Kidney (tissue), 14 donors: ENCODE measurements around the gene PAX5. TPM values are rescaled to one million over a fixed set of nuclear protein-coding genes. Genes with fewer than 3 reads are reported as not detected.

ENCODE experiments used
- DNase-seq, 5 donors: peaks; one replicate each; pipeline ENCODE4 v3.0.0-alpha.2; 2013 to 2020
- FAIRE-seq: peaks from 2 replicates; lab custom pipeline; 2012; peaks lifted over from hg19 to GRCh38; lab: Jason Lieb, UNC
- H3K27ac ChIP-seq, 2 donors: one replicate each; pipeline ENCODE4 v1.7.0; 2013; ENCODE audit warnings: low read depth in 2 of 2, low read length in 2 of 2, inconsistent platforms in 1 of 2
- H3K27me3 ChIP-seq: one replicate; pipeline ENCODE4 v1.7.1; 2013; ENCODE audit warnings: low read length, inconsistent platforms; ENCODE audit not compliant: control insufficient read depth, insufficient read depth
- H3K36me3 ChIP-seq, 3 donors: one replicate each; pipeline versions ENCODE4 v1.7.0 to v1.7.1; 2013; ENCODE audit warnings: low read length in 3 of 3, control low read depth in 1 of 3, inconsistent platforms in 1 of 3; ENCODE audit not compliant: insufficient read depth in 3 of 3, control insufficient read depth in 2 of 3
- H3K4me1 ChIP-seq, 3 donors: one replicate each; pipeline versions ENCODE4 v1.7.0 to v1.7.1; 2013; ENCODE audit warnings: low read length in 3 of 3, inconsistent platforms in 1 of 3, low read depth in 1 of 3; ENCODE audit not compliant: control insufficient read depth in 2 of 3, insufficient read depth in 2 of 3
- H3K4me3 ChIP-seq, 3 donors: one replicate each; pipeline versions ENCODE4 v1.7.0 to v1.8.1; 2013; ENCODE audit warnings: low read length in 3 of 3, control low read depth in 1 of 3, inconsistent platforms in 1 of 3
- H3K9ac ChIP-seq, 3 donors: one replicate each; pipeline versions ENCODE4 v1.7.0 to v1.7.1; 2013; ENCODE audit warnings: low read length in 3 of 3, control low read depth in 1 of 3, inconsistent platforms in 1 of 3
- H3K9me3 ChIP-seq, 3 donors: one replicate each; pipeline versions ENCODE4 v1.7.0 to v1.7.1; 2013; ENCODE audit warnings: low read length in 3 of 3, control low read depth in 1 of 3, inconsistent platforms in 1 of 3; ENCODE audit not compliant: control insufficient read depth in 2 of 3, insufficient read depth in 1 of 3
- CTCF ChIP-seq: IDR thresholded peaks from 3 replicates; pipeline ENCODE4 v1.5.1; 2012; ENCODE audit warnings: mild to moderate bottlenecking, moderate library complexity, borderline replicate concordance; ENCODE audit not compliant: insufficient read depth; ENCODE audit errors: extremely low read depth
- intact Hi-C: fragments of 100-400 bp; cut with DNase I; formaldehyde crosslinking; loops from one replicate; pipeline ENCODE4 v1.11.1; 2022
- polyA plus RNA-seq: library from polyadenylated mRNA; stranded (reverse); fragments of 350-450 nt; fragmentation: Illumina TruSeq; extraction: RNeasy Lipid Tissue Mini Kit (QIAGEN cat#74804); gene quantifications from one replicate; pipeline ENCODE4 v1.2.3, GENCODE V29; 2014; ENCODE audit warnings: low read depth, low replicate concordance; ENCODE audit not compliant: insufficient read depth
- total RNA-seq: library from RNA; stranded (reverse); fragmentation: NEBNext Ultra II Directional; extraction: Animal tissue kit (Norgen Biotek cat#: 25700); gene quantifications from one replicate; pipeline ENCODE4 v1.2.1, GENCODE V29; 2021
- donor health status: control.
- donor health status: control.
- donor health status: control.
- donor health status: control.
- donor health status: control.
- donor health status: DM: yes; HTN: yes; CAD: no.
- donor health status: Normal renal cell carcinoma (clear cell type).

Gene PAX5
- total and polyA plus RNA-seq, 2 donors from 2014 or later, result 2.7 TPM; not detected in 1

DNA sequence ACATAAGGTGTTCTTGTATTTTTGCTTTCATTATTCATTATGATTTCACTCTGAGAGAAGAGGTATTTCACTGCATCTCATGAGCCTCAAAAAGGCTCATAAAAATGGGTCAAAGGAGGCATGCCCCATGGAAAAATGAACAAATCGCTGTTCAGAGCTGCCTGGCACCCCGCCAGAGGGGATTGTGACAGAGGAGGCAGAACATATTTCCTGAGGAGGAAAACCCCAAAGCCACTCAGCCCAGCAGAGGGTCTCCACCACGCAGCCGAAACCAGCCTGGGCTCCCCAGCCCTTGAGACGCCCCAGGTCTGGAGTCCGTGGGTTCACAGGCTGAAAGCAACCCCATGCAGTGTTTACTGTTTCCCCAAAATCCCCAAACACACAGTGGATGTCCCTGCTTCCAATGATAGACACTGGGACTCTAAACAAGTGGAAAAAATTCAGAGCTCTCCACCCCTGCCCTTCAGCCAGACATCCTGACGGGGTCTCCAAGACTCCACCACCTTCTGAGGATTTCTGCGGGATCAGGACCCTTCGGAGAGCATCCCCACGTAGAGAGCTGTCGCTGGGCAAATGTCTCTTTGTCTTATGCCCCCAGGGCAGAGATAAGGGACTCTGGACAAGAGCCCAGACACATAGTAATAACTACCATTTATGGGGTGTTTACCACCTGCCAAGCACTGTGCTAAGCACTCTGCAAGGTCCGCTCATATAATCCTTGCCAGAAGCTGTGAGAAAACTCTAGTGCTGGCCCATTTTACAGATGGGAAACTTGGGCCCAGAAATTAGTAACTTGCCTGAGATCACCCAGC, 122.3 kb downstream of the PAX5 start:
- no peaks in the 10 kb centered on the region for H3K9me3 ChIP-seq
- intact Hi-C loops, result no loop called here
- DNase-seq (no peak), FAIRE-seq (no peak)
- H3K9ac ChIP-seq, result no peak overlapping the region
- no peaks in the 10 kb centered on the region for H3K4me1 ChIP-seq
- H3K27ac ChIP-seq, result no peak overlapping the region
- no peak for TF ChIP-seq CTCF
- no peak overlapping the region for H3K4me3 ChIP-seq
- H3K27me3 ChIP-seq, result no peaks in the 10 kb centered on the region
- H3K36me3 ChIP-seq, result no peaks in the 10 kb centered on the region

DNA sequence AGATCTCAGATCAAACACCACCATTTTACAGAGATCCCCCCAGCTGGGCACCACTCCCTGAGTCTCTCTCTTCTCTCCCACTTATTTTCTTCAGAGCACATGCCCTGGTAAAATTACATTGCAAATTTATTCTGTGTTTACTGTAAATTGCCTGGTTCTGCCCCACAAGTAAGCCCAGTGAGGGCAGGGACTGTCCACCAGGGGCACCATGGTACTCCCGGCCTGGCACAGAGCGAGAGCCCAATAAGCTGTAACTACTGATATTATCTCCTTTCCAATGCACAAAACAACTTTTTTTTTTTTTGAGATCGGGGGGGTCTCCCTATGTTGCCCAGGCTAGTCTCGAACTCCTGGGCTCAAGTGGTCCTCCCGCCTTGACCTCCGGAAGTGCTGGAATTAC, 123.0 kb downstream of the PAX5 start:
- no peak overlapping the region for H3K9ac ChIP-seq
- intact Hi-C loops, result no loop called here
- FAIRE-seq (no peak), DNase-seq (no peak)
- no peak for TF ChIP-seq CTCF
- no peaks in the 10 kb centered on the region for H3K4me1 ChIP-seq
- H3K36me3 ChIP-seq, result no peaks in the 10 kb centered on the region
- H3K27me3 ChIP-seq, result no peaks in the 10 kb centered on the region
- no peak overlapping the region for H3K27ac ChIP-seq
- H3K9me3 ChIP-seq, result no peaks in the 10 kb centered on the region
- H3K4me3 ChIP-seq, result no peak overlapping the region

DNA sequence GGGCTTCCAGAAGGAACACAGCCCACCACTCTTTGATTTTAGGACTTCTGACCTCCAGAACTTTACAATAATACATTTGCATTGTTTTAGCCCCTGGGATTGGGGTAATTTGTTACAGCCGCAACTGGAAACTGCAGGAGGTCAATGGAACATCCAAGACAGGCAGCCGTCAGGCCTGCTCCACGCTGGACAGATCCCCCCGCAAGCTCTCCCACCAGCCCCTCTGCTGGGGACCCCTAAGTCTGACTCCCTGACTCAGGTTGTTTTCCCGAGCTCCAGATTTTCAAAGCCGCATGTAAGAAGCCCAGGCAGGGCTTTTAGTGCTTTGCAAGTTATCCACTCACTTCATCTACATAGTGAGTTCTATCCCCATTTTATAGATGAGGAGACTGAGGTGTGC, 127.6 kb downstream of the PAX5 start:
- Histone ChIP-seq H3K9me3 (no peaks in the 10 kb centered on the region), H3K27ac (no peak overlapping the region), H3K4me3 (no peak overlapping the region), H3K27me3 (no peaks in the 10 kb centered on the region), H3K4me1 (no peaks in the 10 kb centered on the region), H3K36me3 (no peaks in the 10 kb centered on the region), H3K9ac (no peak overlapping the region)
- intact Hi-C loops, result no loop called here
- DNase-seq (no peak), FAIRE-seq (no peak)
- TF ChIP-seq CTCF, result no peak
